Stimulated activated naive CD4-positive, alpha-beta T cell (primary cell): Measurements from ENCODE around the gene ACOT12.

ENCODE experiments used
- DNase-seq, 6 experiments: peaks; one replicate each; lab custom pipeline; 2025; lab: John Stamatoyannopoulos, UW

The ACOT12 gene

GRCh38 chr5:81290146-81290545, 103.8 kb downstream of the ACOT12 start:
- DNase-seq, result no peak

DNA sequence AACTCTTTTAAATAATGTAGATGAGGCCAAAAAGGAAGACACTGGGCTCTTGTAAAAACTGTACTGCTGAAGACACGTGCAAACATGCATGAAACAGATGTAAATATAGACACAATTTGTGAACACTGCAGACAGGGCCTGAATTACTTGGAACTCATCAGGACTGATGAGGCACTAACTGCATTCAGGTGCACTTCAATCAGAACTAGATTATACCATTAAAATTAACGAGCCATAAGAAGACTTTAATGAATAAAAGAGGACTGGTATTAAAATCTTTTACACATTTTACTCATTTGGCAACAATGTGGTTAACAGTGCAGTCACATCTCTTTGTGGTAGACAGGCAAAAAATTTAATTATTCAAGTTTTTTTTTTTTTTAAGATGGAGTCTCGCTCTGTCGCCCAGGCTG, 105.9 kb downstream of the ACOT12 start:
- DNase-seq, result no peak

DNA sequence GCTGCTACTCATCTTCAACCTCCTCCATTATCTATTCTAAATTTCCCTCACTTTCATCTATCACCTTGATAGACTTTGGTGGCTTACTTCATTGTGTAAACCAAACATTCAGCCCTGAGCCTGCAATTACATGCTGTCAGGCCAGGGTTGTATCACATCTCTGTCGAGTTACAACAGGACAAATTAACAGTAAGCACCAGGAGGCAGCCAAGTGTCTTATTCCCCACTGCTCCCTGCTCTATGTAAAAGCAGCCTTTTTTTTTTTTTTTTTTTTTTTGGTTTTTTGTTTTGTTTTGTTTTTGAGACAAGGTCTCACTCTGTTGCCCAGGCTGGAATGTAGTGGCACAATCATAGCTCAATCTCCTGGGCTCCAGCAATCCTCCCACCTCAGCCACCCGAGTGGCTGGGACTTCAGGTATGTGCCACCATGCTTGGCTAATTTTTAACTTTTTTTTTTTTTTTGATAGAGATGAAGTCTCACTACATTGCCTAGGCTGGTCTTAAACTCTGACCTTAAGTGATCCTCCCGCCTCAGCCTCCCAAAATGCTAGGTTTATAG, 107.8 kb downstream of the ACOT12 start:
- DNase-seq, result no peak

DNA sequence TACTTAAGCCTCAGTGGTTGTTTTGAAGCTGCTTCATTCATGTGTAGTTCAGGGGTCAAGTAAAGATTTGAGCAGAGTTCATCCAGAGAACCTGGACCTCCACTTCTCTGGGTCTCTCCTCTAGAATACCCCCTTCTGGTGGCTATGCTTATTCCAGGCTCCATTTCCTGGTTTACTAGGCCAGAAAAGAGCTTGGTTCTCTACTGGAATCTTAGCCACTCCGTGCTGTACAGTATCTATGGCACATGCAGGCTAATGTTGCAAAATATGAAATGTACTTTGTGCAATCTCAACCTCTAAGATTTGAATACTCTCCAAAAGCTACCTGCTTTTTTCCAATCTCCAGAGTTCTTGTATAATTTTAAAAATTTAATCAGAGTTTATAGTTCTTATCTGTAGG, 110.0 kb downstream of the ACOT12 start:
- no peak for DNase-seq
